GM19463 (cell line): ENCODE results near the gene SARS1.

Experiments
- ATAC-seq: cut with Tn5 transposase; IDR thresholded peaks from one replicate; pipeline ENCODE4 v1.9.1; 2021; ENCODE audit warnings: mild to moderate bottlenecking, moderate library complexity; ENCODE audit not compliant: unreplicated experiment

The SARS1 gene

GRCh38 chr1:109259674-109260557, 46.2 kb downstream of the SARS1 start:
- no peak for ATAC-seq

DNA sequence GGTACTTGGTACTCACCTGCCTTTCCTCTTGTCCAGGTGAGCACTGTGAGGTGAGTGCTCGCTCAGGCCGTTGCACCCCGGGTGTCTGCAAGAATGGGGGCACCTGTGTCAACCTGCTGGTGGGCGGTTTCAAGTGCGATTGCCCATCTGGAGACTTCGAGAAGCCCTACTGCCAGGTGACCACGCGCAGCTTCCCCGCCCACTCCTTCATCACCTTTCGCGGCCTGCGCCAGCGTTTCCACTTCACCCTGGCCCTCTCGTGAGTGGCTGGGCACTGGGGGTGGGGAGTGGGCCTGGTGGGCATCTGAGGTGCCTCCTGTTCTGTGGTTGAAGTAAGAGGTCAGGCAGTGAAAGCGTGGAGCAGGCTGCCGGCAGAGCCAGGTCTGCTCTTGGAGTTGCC, 47.3 kb downstream of the SARS1 start:
- ATAC-seq, result no peak

- no peak for ATAC-seq
These were observed 47.9 kb downstream of the SARS1 start for GRCh38 chr1:109261578-109261977.

- ATAC-seq, result no peak
These were observed 48.7 kb downstream of the SARS1 start for GRCh38 chr1:109262231-109263055.

GRCh38 chr1:109263234-109263596, 49.5 kb downstream of the SARS1 start:
- no peak for ATAC-seq

DNA sequence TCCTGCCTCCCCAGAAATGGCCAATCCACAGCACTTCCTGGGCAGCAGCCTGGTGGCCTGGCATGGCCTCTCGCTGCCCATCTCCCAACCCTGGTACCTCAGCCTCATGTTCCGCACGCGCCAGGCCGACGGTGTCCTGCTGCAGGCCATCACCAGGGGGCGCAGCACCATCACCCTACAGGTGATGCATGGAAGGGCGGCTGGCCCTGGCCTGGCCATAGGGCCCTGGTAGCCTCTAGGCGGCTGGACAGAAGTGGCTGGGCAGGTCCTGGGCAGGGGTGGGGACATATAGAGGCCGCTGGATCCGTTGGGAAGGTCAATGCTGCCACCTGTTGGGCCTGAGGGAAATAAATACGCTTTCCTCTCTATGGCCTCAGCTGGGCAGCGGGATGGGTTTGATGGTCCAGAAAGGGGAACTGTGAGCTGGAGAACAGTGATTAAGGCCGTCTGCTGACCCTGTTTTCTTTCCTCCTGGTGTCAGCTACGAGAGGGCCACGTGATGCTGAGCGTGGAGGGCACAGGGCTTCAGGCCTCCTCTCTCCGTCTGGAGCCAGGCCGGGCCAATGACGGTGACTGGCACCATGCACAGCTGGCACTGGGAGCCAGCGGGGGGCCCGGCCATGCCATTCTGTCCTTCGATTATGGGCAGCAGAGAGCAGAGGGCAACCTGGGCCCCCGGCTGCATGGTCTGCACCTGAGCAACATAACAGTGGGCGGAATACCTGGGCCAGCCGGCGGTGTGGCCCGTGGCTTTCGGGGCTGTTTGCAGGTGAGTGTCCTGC, 50.1 kb downstream of the SARS1 start:
- ATAC-seq, result peak; percentile 67

GRCh38 chr1:109264379-109264755, 50.6 kb downstream of the SARS1 start:
- ATAC-seq, result no peak

- no peak for ATAC-seq
These were observed 51.3 kb downstream of the SARS1 start for GRCh38 chr1:109265016-109265415.

- ATAC-seq, result no peak
These were observed 52.1 kb downstream of the SARS1 start for GRCh38 chr1:109265741-109266330.

DNA sequence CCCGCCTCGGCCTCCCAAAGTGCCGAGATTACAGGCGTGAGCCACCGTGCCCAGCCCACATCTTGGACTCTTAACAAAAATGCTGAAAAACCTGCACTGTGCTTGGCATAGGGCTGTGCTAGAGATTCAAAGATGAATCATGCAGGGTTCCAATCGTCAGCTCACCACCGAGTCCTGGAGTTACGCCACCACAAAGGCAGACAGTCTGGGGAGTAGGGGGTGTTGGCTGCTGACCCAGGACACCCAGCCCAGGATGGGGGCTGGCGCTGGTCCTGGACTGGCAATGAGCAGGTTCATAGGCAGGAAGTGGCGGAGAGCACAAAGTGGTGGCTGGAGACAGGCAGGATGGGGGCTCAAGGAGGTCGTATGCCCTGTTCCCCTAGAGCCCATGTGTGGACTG, 53.2 kb downstream of the SARS1 start:
- no peak for ATAC-seq

- no peak for ATAC-seq
These were observed 54.1 kb downstream of the SARS1 start for GRCh38 chr1:109267743-109268300.

DNA sequence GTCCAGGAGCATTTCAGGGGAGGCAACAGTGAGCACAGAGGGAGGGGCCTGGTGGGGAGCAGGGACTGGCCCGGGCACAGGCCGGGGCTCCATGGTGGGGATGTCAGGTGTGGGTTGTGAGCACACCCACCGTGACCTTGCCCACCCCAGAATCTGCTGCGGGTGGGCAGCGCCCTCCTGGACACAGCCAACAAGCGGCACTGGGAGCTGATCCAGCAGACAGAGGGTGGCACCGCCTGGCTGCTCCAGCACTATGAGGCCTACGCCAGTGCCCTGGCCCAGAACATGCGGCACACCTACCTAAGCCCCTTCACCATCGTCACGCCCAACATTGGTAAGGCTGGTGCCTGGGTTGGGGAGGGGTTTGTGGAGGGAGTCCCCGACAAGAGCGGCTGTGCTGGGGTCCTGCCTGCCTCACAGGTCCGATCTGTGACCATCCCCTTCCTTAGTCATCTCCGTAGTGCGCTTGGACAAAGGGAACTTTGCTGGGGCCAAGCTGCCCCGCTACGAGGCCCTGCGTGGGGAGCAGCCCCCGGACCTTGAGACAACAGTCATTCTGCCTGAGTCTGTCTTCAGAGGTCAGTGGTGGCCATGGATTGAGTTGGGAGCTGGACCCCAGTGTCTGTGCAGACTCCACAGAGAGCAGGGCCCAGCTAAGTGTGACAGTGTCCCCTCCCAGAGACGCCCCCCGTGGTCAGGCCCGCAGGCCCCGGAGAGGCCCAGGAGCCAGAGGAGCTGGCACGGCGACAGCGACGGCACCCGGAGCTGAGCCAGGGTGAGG, 54.9 kb downstream of the SARS1 start:
- no peak for ATAC-seq

GRCh38 chr1:109269212-109269980, 55.7 kb downstream of the SARS1 start:
- no peak for ATAC-seq

DNA sequence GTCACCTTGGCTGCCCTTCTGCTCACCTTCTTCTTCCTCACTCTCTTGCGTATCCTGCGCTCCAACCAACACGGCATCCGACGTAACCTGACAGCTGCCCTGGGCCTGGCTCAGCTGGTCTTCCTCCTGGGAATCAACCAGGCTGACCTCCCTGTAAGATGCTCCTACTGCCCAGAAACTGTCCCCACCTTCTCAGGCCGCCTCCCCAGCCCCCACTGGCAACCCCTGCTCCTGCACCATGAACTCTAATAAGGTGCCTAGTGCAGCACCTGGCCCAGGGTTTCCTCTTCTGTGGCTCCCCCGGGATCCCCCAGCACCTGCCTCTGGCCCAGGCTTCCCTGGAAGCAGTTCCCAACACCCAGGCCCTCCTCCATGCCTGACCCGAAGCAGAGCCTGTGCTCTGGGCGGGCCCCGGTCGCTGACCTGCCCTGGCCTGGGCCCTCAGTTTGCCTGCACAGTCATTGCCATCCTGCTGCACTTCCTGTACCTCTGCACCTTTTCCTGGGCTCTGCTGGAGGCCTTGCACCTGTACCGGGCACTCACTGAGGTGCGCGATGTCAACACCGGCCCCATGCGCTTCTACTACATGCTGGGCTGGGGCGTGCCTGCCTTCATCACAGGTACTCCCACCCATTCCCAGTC, 56.4 kb downstream of the SARS1 start:
- ATAC-seq, result no peak

GRCh38 chr1:109270623-109271317, 57.1 kb downstream of the SARS1 start:
- no peak for ATAC-seq

GRCh38 chr1:109271458-109271857, 57.7 kb downstream of the SARS1 start:
- ATAC-seq, result no peak

GRCh38 chr1:109272021-109272799, 58.5 kb downstream of the SARS1 start:
- ATAC-seq, result no peak
